ENCODE data around the gene OST4.
"Not testable (repeated sequence)": the region's sequence is repeated elsewhere in the genome, so short reads cannot be mapped to it uniquely, and the experiment has no call there.

The OST4 gene

DNA sequence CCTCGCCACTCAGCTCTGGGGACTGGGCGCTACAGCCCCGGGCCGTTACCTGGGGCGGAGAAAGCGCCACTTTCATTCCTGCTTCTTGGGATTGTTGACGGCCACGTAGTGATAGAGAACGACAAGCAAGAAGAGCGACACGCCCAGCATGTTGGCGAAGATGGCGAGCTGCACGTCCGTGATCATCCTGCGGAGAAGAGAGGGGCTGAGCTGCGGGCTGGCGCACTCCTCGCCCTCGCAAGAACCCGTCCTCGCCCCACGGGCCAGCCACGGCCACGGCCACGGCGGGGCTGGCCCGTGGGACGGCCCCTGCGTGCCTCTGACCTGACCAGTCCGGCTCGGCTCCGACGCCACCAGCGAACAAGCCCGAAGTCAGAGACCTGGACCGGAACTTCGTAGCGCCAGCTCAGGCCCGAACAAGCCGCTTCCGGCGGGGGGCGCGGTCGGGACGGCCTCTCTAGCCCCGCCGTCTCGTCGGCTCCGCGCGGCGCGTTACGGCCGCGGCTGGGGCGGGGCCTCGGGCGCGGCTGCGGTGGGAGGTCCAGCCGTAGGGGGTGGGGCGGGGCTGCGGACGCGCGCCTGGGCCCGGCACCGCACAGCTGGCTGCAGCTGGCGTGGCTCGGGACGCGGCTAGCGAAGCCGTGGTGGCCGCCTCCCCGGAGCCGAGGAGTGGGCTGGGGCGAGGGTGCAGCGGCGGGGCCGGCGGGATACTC is at the start of gene OST4:
OST4 (minus strand) TSS at position 378 of the 713 bp plus-strand sequence.
- peak; percentile 95 for DNase-seq

DNA sequence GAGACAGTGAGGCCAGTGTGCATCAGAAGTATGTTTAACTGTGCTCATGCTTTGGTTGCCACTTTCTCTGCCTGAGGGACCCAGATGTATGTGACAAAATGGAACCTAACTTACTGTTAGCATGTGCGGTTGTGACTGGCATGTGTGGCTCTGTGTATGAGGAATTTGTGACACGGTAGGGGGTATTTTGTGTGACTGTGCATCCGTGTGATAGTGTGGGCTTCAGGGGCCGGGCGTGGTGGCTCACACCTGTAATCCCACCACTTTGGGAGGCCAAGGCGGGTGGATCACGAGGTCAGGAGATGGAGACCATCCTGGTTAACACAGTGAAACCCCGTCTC is 47.8 kb upstream of the OST4 start:
- not testable (repeated sequence) for DNase-seq

DNA sequence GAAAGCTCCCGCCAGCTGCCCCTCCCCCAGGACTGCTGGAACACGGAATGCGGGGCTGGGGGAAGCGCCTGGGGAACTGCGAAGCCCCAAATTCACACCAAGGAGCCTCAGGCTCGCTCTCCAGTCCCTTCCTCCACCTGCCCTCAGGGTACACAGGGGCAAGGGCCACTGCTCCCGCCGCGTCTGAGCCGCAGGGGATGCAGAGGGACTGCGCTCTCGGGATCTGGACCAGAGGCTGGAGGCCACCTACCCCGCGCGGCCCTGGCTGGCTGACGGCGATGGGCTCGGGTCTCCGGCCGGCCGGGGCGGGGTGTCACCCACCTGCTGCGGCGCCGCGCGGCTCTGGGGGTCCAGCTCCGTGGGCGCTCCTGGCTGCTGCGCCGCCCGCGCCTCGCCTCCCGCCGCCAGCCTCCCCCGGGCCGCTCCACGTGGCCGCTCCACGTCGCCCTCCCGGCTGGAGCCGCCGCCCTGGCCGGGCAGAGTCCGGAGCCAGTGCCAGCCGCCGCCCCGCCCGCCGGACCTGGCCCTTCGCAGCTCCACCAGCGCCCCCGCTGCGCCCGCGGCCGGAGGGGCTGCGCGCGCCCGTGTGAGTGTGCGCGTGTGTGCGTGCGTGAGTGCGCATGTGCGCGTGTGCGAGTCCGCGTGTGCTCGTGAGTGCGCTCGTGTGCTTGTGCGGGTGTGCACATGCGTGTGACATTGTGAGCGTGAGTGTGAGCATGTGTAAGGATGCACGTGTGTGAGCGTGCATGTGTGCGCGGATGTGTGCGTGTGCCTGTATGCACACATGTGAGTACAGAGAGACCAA is 47.3 kb upstream of the OST4 start, which contains the start of gene CGREF1:
CGREF1 (minus strand) TSS at position 604 of the 805 bp plus-strand sequence. CDS start 14,762 bp downstream, outside the sequence.
- DNase-seq: no peak

DNA sequence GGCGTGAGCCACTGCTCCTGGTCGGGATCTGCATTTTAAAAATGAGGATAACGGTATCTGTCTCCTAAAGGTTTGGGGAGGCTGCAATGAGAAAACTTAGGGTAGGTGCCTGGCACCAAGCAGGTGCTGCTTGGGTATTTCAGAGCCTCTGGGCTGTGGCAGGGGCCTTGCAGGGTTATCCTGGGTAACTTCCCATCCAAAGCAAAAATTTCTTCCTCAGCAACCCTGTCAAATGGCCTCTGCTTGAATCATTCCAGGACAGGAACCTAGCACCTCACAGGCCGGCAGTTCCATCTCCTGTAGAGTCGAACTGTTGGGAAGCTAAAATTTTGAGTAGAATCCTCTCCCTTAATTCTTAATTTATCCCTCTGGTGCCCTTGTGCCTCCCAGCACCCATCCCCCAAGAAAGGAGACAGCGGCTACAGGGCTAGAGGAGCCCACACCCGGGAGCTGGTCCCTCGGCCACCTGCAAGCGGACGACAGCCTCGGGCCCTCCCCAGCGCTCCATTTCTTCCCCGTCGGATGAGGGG is 46.6 kb upstream of the OST4 start:
- no peak for DNase-seq

DNA sequence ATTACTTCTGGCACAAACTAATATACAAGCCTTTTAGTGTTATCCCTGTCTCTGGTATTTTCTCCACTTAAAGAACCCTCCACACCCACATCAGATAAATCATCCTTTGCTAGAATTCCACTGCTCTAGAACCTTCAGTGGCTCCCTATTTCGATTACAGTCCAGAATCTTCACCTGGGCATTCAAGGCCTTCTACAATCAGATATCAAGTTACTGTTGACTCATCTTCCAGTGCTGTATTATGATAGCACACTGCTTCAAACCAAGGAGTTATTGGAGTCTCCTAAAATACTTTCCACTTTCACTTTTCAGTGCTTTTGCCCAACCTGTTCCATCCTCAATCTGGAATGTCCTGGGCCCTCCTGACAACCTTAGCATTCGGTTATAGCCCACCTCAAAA is 44.1 kb upstream of the OST4 start:
- no peak for DNase-seq

DNA sequence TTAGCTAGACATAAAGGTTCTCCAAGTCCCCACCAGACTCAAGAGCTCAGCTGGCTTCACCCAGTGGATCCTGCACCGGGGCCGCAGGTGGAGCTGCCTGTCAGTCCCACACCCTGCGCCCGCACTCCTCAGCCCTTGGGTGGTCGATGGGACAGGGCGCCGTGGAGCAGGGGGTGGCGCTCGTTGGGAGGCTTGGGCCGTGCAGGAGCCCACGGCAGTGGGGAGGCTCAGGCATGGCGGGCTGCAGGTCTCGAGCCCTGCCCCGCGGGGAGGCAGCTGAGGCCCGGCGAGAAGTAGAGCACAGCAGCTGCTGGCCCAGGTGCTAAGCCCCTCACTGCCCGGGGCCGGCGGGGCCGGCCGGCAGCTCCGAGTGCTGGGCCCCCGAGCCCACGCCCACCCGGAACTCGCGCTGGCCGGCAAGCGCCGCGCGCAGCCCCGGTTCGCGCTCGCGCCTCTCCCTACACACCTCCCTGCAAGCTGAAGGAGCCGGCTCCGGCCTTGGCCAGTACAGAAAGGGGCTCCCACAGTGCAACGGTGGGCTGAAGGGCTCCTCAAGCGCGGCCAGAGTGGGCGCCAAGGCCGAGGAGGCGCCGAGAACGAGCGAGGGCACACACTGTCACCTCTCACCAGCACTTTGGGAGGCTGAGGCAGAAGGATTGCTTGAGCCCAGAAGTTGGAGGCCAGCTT is 40.1 kb upstream of the OST4 start:
- DNase-seq: not testable (repeated sequence)

DNA sequence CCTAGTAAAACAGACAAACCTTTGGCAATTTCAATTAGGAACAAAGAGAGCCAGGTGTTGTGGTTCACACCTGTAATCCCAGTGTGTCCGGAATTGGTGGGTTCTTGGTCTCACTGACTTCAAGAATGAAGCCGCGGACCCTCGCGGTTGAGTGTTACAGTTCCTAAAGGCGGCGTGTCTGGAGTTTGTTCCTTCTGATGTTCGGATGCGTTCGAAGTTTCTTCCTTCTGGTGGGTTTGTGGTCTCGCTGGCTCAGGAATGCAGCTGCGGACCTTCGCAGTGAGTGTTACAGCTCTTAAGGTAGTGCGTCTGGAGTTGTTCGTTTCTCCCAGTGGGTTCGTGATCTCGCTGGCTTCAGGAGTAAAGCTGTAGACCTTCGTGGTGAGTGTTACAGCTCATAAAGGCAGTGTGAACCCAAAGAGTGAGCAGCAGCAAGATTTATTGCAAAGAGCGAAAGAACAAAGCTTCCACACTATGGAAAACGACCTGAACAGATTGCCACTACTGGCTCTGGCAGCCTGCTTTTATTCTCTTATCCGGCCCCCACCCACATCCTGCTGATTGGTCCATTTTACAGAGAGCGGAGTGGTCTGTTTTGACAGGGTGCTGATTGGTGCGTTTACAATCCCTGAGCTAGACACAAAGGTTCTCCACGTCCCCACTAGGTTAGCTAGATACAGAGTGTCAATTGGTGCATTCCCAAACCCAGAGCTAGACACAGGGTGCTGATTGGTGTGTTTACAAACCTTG is 39.3 kb upstream of the OST4 start:
- not testable (repeated sequence) for DNase-seq

DNA sequence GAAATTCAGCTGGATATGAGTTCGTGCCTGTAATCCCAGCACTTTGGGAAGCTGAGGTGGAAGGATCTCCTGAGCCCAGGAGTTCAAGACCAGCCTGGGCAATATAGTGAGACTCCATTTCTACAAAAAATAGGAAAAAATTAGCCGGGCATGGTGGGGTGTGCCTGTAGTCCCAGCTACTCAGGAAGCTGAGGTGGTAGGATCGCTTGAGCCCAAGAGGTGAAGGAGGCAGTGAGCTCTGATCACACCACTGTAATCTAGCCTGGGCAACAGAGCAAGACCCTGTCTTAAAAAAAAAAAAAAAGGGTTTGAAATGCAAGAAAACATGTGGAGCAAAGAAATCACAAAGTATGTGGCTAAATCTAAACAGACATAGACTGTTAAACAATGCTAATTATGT is 37.6 kb upstream of the OST4 start:
- no peak for DNase-seq

DNA sequence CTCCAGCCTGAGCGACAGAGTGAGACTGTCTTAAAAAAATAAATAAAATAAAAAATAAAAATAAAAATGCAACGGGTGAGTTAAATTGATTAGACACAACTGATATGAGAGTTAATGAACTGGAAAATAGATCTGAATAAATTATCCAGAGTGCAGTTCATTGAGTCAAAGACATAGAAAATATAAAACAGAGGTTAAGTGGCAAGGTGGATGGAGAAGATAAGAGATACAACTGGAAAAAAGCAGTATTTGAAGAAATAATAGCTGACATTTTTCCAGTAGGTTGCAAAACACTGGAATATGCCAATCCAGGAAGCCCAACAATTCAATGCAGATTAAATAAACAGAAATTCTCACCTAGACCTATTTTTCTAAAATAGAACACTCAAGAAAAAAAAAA is 36.8 kb upstream of the OST4 start:
- DNase-seq: no peak

DNA sequence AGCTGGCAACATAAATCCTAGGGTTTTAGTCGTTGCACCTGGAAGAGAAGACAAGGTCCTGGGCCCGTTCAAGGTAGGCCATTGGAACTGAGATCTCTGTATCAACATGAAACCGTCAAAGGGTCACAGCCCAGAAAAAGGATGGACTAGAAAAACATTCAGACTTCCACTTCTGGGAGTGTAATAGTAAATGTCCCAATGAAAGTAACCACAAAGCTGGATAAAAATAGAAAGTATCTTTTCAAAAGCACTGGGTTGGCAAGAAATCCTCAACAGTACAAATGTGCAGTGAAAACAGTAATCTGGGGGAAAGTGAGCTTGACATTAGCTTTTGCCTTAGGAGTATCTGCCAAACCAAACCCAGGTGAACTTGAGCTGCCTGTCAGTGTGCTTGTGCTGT is 34.5 kb upstream of the OST4 start:
- no peak for DNase-seq

DNA sequence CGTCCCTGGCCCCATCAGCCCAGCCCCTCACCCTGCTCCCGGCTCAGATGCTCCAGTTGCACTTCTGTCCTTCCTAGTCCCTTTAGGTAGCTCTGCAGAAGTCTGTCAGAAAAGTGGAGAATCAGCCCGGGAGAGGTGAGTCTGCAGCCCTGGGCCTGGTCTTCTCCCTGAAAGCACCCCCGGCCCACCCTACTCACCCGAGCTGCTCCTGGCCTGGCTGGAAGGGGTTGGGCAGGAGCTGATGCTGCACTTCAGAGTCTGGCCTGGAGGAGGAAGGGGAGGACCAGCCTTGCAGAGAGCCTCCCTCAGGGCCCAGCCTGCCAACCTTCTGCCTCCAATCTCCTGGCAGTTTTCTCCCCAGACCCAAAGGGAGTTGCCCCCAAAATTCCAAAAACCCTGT is 30.9 kb upstream of the OST4 start:
- no peak for DNase-seq

DNA sequence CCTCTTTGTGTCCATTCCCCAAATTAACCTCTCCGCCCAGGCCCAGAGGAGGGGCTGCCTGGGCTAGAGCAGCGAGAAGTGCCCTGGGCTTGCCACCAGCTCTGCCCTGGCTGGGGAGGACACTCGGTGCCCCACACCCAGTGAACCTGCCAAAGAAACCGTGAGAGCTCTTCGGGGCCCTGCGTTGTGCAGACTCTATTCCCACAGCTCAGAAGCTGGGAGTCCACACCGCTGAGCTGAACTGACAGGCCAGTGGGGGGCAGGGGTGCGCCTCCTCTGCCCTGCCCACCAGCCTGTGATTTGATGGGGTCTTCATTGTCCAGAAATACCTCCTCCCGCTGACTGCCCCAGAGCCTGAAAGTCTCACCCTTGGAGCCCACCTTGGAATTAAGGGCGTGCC is 28.6 kb upstream of the OST4 start:
- DNase-seq: no peak

DNA sequence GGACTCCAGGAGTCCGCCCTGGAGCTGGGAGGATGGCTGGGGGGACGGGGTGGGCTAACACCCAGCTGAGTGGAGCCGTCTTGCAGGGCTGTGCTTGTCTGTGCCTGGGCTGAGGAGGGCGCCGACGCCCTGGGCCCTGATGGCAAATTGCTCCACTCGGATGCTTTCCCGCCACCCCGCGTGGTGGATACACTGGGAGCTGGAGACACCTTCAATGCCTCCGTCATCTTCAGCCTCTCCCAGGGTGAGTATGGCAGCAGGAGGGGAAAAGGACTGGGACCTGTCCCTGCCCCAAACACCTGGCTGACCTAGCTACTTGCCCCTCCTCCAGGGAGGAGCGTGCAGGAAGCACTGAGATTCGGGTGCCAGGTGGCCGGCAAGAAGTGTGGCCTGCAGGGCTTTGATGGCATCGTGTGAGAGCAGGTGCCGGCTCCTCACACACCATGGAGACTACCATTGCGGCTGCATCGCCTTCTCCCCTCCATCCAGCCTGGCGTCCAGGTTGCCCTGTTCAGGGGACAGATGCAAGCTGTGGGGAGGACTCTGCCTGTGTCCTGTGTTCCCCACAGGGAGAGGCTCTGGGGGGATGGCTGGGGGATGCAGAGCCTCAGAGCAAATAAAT is 28.0 kb upstream of the OST4 start:
- DNase-seq: no peak

DNA sequence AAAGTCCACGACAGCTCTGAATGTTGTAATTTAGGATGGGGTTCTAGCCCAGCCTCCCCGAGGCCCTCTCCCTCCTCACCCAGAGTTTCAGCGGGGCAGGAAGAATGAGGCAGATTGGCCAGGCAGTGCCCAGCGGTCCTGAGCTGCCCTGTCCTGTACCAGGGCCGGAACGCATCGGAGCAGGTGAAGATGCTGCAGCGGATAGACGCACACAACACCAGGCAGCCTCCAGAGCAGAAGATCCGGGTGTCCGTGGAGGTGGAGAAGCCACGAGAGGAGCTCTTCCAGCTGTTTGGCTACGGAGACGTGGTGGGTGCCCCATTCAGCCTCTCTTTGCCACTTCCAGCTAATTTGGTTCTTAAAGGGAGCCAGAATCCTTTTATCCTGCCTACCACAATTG is 25.9 kb upstream of the OST4 start:
- no peak for DNase-seq

DNA sequence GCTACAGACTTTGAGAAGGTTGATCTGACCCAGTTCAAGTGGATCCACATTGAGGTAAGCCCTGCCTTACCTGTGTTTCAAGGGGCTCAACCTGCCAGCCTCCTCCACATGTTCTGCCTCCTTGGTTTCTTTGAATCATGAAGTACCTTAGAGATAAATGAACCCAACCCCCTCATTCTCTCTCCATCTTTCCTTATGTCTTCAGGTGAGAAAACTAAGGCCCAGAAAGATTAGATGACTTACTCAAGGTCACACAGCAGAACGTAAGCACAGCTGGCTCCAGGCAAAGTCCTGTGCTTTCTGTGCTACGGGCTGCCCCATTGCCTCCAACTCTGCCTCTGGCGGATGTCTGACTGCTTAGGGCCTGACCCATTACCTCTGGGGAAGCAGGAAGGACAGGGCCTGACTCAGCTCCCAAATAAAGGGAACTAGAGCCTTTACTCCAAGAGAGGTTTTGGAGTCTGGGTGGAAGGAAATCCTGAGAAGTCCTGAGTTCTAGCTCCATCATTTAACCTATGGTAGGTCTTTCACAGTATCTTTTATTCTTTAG is 25.4 kb upstream of the OST4 start:
- DNase-seq: no peak

DNA sequence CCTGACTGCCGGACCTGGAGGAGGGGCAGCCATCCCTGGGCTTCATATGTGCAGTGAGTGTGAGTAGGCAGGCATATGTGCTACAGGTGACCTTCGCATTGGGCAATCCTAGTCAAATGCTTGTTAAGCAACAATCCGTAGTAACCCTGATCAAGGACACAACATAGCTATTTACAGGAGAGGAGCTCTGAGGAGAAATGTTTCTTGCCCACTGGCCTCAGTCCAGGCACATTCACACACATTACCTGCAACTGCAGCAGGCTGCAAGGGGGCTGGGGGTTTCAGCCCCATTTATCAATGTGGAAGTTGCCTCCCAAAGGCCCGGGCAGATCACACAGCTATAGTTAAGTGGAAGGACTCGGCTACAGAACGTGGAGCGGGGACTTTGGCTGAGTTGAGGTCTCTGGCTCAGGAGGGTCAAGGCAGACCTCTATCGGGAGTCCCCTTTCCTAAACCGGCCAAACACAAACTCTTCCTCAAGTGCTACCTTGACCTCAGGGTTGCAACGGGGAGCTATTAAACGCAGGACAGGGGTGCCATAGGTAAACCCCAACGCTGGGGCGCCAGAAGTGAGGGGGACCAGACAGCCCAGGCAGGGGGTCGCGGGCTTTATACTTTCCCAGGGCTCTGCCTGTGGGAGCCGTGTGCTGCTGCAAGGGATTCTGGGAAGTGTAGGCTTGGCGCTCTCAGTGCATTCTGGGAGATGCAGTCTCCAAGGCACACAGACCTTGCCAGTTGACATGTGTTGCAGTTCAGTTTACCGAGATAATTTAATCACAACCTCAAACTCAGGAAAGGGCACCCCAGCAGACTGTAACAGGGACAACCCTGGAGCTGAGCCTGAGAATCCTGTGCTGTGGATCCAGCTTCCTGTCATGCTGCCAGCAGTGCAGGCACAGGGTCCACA is 24.5 kb upstream of the OST4 start:
- DNase-seq: no peak

DNA sequence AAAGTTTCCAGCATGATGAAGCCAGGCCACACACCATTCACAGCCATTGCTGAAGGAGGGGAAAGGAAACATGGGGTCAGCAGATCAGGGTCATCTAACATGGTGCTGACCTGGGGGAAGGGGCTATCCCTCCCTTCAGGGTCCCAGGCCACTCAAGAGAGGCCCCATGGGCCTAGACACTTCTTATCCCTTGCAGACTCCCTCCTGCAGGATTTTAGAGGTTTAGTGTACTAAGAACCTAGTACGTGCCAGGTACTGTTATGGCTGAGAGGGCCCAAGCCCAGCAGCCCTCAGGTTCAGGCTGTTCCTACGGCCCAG is 23.9 kb upstream of the OST4 start:
- no peak for DNase-seq

DNA sequence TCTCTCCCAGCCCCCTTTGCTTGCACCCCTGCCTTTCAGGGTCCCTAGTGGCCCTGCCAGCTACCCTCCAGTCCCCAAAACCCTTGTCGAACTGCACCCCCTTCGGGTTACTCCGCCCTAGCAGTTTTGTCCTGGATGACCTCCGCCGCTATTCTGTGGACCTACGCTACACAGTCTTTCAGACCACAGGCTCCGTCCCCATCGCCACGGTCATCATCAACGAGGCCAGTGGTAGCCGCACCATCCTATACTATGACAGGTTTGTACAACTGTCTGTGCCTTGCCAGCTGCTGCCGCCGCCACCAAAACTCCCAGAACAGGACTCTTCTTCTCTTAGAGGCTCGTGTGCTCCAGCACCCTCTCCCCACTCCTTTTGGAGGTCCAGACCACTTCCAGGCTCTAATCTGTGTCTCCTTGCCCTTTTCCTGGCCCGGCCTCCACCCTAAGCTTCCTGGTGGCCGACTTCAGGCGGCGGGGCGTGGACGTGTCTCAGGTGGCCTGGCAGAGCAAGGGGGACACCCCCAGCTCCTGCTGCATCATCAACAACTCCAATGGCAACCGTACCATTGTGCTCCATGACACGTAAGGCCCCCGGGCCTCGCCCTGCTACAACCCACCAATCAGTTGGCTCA is 23.0 kb upstream of the OST4 start:
- peak; percentile 14 for DNase-seq

DNA sequence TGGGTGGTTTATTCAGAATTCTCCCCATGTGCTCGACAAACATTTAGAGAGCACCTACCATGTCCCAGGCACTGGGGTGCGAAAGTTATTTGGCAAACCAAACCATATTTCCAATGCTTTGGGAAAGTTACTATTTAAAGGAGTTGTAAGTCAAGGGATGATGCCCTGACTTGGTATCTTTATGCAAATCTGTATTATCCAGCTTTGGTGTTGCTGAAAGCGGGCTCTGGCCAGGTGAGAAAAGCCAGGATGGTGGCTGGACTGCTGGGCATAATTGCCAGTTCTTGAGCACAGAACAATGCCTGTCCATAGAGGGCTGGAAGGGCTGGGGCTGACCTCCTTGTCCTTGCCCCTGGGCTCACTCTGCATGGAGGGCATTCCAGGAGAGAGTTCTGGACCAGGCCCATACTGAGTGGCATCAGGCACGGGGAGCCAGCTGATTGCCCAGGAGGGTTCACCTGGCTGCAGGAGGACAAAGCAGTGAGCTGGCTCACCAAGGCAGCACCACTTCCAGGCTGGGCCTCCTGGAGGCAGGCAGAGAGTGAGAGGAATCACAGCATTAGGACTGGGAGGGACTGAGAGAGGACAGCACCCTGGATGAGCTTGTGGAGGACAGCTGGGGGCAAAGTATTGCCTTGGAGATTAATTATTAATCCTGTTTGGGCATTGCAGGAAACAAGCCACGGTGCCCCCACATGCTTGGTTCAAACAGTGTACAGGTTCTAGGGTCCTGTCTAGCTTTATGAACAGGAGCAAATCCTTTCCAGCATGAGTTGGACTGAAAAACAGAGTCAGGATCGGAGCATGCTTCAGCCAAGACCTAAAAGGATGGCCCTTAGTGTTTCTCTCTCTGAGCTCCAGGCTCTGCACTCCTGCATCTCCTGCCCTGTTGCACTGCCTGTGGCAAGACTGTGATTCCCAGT is 22.2 kb upstream of the OST4 start:
- DNase-seq: peak; percentile 3

Measured in left hindlimb (tissue), 1 donor.